Chondrocyte (in vitro differentiated cells): ENCODE measurements around the gene KPNA1. TPM values are rescaled to one million over a fixed set of nuclear protein-coding genes. Genes with fewer than 3 reads are reported as not detected.

Source experiments
- DNase-seq: peaks from one replicate; pipeline ENCODE4 v3.0.0; 2021; ENCODE audit warnings: mixed read lengths, low spot score
- H3K27ac Mint-ChIP-seq: one replicate; pipeline ENCODE4 v1.8.0; 2021; ENCODE audit warnings: mild to moderate bottlenecking, moderate library complexity, mixed read lengths; ENCODE audit not compliant: unreplicated experiment
- H3K27me3 Mint-ChIP-seq: 2 replicates; pipeline ENCODE4 v1.8.0; 2021; ENCODE audit warnings: low read depth, mixed read lengths
- H3K36me3 Mint-ChIP-seq: 2 replicates; pipeline ENCODE4 v1.8.0; 2021; ENCODE audit warnings: low read depth, mixed read lengths
- H3K4me1 Mint-ChIP-seq: 2 replicates; pipeline ENCODE4 v1.8.0; 2021; ENCODE audit warnings: low read depth, mild to moderate bottlenecking, mixed read lengths
- H3K4me3 Mint-ChIP-seq: one replicate; pipeline ENCODE4 v1.8.0; 2021; ENCODE audit warnings: mild to moderate bottlenecking, moderate library complexity, mixed read lengths; ENCODE audit not compliant: unreplicated experiment
- H3K9me3 Mint-ChIP-seq: 2 replicates; pipeline ENCODE4 v1.8.0; 2021; ENCODE audit warnings: low read depth, mixed read lengths
- CTCF ChIP-seq: fragments of 200-600 bp; sonication (generic); IDR thresholded peaks from 2 replicates; pipeline ENCODE4 v1.5.0; 2021; ENCODE audit warnings: antibody characterized with exemption, mild to moderate bottlenecking, moderate library complexity
- total RNA-seq: library from RNA; stranded (reverse); gene quantifications from 3 replicates; pipeline ENCODE4 v1.2.1, GENCODE V29; 2021

Gene KPNA1
- total RNA-seq, 1 donor from 2014 or later, result 85.6 TPM

- H3K27me3 Mint-ChIP-seq, result no peaks in the 10 kb centered on the region
- H3K4me3 Mint-ChIP-seq, result no peak overlapping the region
- no peak for DNase-seq
- no peak for TF ChIP-seq CTCF
- H3K4me1 Mint-ChIP-seq, result peaks cover 35% of the 10 kb centered on the region
- no peak overlapping the region for H3K27ac Mint-ChIP-seq
- no peaks in the 10 kb centered on the region for H3K9me3 Mint-ChIP-seq
- peaks cover 9% of the 10 kb centered on the region for H3K36me3 Mint-ChIP-seq
Observed at GRCh38 chr3:122410639-122411038, 104.1 kb downstream of the KPNA1 start.

- H3K4me1 Mint-ChIP-seq, result peaks cover 31% of the 10 kb centered on the region
- no peak for TF ChIP-seq CTCF
- H3K9me3 Mint-ChIP-seq, result no peaks in the 10 kb centered on the region
- no peaks in the 10 kb centered on the region for H3K27me3 Mint-ChIP-seq
- DNase-seq, result no peak
- H3K4me3 Mint-ChIP-seq, result no peak overlapping the region
- no peak overlapping the region for H3K27ac Mint-ChIP-seq
- peaks cover 9% of the 10 kb centered on the region for H3K36me3 Mint-ChIP-seq
Observed at GRCh38 chr3:122410111-122410510, 104.6 kb downstream of the KPNA1 start.

- H3K4me3 Mint-ChIP-seq, result no peak overlapping the region
- H3K4me1 Mint-ChIP-seq, result peaks cover 25% of the 10 kb centered on the region
- DNase-seq, result no peak
- H3K27ac Mint-ChIP-seq, result peak overlapping the region; percentile 3
- peaks cover 9% of the 10 kb centered on the region for H3K36me3 Mint-ChIP-seq
- TF ChIP-seq CTCF, result no peak
- no peaks in the 10 kb centered on the region for H3K27me3 Mint-ChIP-seq
- no peaks in the 10 kb centered on the region for H3K9me3 Mint-ChIP-seq
Observed at GRCh38 chr3:122409446-122409845, 105.3 kb downstream of the KPNA1 start.

- DNase-seq, result no peak
- H3K9me3 Mint-ChIP-seq, result no peaks in the 10 kb centered on the region
- peaks cover 11% of the 10 kb centered on the region for H3K36me3 Mint-ChIP-seq
- H3K4me3 Mint-ChIP-seq, result no peak overlapping the region
- TF ChIP-seq CTCF, result no peak
- H3K4me1 Mint-ChIP-seq, result peaks cover 10% of the 10 kb centered on the region
- no peaks in the 10 kb centered on the region for H3K27me3 Mint-ChIP-seq
- no peak overlapping the region for H3K27ac Mint-ChIP-seq
Observed at GRCh38 chr3:122407946-122408345, 106.8 kb downstream of the KPNA1 start.

GRCh38 chr3:122406198-122406597 is 108.5 kb downstream of the KPNA1 start:
- H3K4me3 Mint-ChIP-seq, result no peak overlapping the region
- no peaks in the 10 kb centered on the region for H3K9me3 Mint-ChIP-seq
- H3K27me3 Mint-ChIP-seq, result no peaks in the 10 kb centered on the region
- peaks cover 10% of the 10 kb centered on the region for H3K36me3 Mint-ChIP-seq
- DNase-seq, result no peak
- no peak for TF ChIP-seq CTCF
- H3K27ac Mint-ChIP-seq, result no peak overlapping the region
- H3K4me1 Mint-ChIP-seq, result no peaks in the 10 kb centered on the region
